Aorta (tissue), 5 donors: ENCODE results near the gene CNTRL. TPM values are rescaled to one million over a fixed set of nuclear protein-coding genes. Genes with fewer than 3 reads are reported as not detected.
"Not testable (repeated sequence)": the region's sequence is repeated elsewhere in the genome, so short reads cannot be mapped to it uniquely, and the experiment has no call there.

Experiments
- ATAC-seq: fragments of 200-7000 bp; cut with Tn5 transposase; one replicate; pipeline ENCODE4 v1.9.1; 2022; ENCODE audit warnings: moderate library complexity; ENCODE audit not compliant: low FRiP score
- DNase-seq, 2 donors: peaks; one replicate each; pipeline ENCODE4 v3.0.0-alpha.2; 2020
- H3K27ac ChIP-seq, 2 donors: one replicate each; pipeline ENCODE4 v1.5.1; 2013; ENCODE audit warnings: low read length in 2 of 2, mild to moderate bottlenecking in 2 of 2, moderate library complexity in 2 of 2, control low read depth in 1 of 2, inconsistent platforms in 1 of 2, low read depth in 1 of 2
- H3K27me3 ChIP-seq, 2 donors: one replicate each; pipeline ENCODE4 v1.6.1; 2013; ENCODE audit warnings: control low read depth in 1 of 2, low read length in 1 of 2, mild to moderate bottlenecking in 1 of 2, moderate library complexity in 1 of 2; ENCODE audit not compliant: insufficient read depth in 2 of 2, control insufficient read depth in 1 of 2
- H3K36me3 ChIP-seq, 2 donors: one replicate each; pipeline ENCODE4 v1.6.1; 2013; ENCODE audit warnings: control low read depth in 1 of 2, low read length in 1 of 2, mild to moderate bottlenecking in 1 of 2; ENCODE audit not compliant: insufficient read depth in 2 of 2, control insufficient read depth in 1 of 2
- H3K4me1 ChIP-seq, 2 donors: one replicate each; pipeline ENCODE4 v1.6.1; 2013; ENCODE audit warnings: low read length in 2 of 2, control low read depth in 1 of 2, mild to moderate bottlenecking in 1 of 2, moderate library complexity in 1 of 2; ENCODE audit not compliant: insufficient read depth in 2 of 2, control insufficient read depth in 1 of 2
- H3K4me3 ChIP-seq, 2 donors: one replicate each; pipeline ENCODE4 v1.5.1; 2013; ENCODE audit warnings: low read length in 2 of 2, control low read depth in 1 of 2, mild to moderate bottlenecking in 1 of 2
- H3K9me3 ChIP-seq: one replicate; pipeline ENCODE4 v1.6.1; 2013; ENCODE audit warnings: mild to moderate bottlenecking, low read length; ENCODE audit not compliant: control insufficient read depth
- WGBS, 2 donors: extraction: QIAGEN DNeasy Blood & Tissue Kit; methylation state at CpG; one replicate each; pipeline ENCODE4 v1.1.7; 2013; 5-methylcytosine and 5-hydroxymethylcytosine counted together
- intact Hi-C, 2 donors: fragments of 100-400 bp; cut with DNase I; formaldehyde crosslinking; loops; one replicate each; pipeline versions ENCODE4 v1.14.2 to v1.15.0; 2022
- polyA plus RNA-seq, 2 donors: library from polyadenylated mRNA; stranded (reverse); fragments of 200-250 nt; gene quantifications; one replicate each; pipeline ENCODE4 v1.2.3, GENCODE V29; 2013
- total RNA-seq, 2 donors: library from RNA; stranded (reverse); fragmentation: NEBNext Ultra II Directional; extraction: Animal tissue kit (Norgen Biotek cat#: 25700); gene quantifications; one replicate each; pipeline ENCODE4 v1.2.1, GENCODE V29; 2021
- donor health status: healthy with polysubstance abuse.
- donor health status: Bipolar disorder and iron deficiency.
- donor health status: DM: no; HTN: no; CAD: no.
- donor health status: DM: no; HTN: no; CAD: no.
- donor health status: DM: yes; HTN: yes; CAD: no.

CNTRL gene
- total and polyA plus RNA-seq, 4 donors, result 9.0 to 25.8 (median 14.7) TPM

DNA sequence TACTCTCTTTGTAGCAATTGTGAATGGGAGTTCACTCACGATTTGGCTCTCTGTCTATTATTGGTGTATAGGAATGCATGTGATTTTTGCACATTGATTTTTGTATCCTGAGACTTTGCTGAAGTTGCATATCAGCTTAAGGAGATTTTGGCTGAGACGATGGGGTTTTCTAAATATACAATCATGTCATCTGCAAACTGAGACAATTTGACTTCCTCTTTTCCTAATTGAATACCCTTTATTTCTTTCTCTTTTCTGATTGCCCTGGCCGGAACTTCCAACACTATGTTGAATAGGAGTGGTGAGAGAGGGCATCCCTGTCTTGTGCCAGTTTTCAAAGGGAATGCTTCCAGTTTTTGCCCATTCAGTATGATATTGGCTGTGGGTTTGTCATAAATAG lies 54.6 kb downstream of the CNTRL start:
- intact Hi-C loops, H3K27ac ChIP-seq, H3K9me3 ChIP-seq, H3K36me3 ChIP-seq, H3K4me1 ChIP-seq, ATAC-seq, DNase-seq, H3K27me3 ChIP-seq, H3K4me3 ChIP-seq: not testable (repeated sequence)
- WGBS, 2 donors, result 88 to 92% methylated on average over 3 of the region's 3 CpGs

DNA sequence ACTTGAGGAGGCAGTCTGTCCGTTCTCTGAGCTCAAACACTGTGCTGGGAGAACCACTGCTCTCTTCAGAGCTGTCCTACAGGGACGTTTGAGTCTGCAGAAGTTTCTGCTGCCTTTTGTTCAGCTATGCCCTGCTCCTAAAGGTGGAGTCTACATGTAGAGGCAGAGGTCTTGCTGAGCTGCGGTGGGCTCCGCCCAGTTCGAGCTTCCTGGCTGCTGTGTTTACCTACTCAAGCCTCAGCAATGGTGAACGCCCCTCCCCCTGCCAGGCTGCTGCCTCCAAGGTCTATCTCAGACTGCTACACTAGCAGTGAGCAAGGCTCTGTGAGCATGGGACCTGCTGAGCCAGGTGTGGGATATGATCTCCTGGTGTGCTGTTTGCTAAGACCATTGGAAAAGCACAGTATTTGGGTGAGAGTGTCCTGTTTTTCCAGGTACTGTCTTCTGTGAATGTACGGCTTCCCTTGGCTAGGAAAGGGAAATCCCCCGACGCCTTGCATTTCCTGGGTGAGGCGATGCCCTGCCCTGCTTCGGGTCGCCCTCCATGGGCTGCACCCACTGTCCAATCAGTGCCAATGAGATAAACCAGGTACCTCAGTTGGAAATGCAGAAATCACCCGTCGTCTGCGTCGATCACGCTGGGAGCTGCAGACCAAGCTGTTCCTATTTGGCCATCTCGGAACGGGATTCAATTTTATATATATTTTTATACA lies 58.5 kb downstream of the CNTRL start:
- peaks cover 0 to 2% of the 10 kb centered on the region in 2 donors for H3K36me3 ChIP-seq
- WGBS, 2 donors, result 85 to 87% methylated on average over 19 of the region's 19 CpGs
- no peak overlapping the region for H3K4me3 ChIP-seq
- H3K27ac ChIP-seq, result no peak overlapping the region
- no peak for ATAC-seq
- H3K9me3 ChIP-seq, result no peaks in the 10 kb centered on the region
- no peaks in the 10 kb centered on the region for H3K4me1 ChIP-seq
- intact Hi-C loops, result no loop called here
- H3K27me3 ChIP-seq, result no peaks in the 10 kb centered on the region
- peak; percentile 52 to 54 for DNase-seq

DNA sequence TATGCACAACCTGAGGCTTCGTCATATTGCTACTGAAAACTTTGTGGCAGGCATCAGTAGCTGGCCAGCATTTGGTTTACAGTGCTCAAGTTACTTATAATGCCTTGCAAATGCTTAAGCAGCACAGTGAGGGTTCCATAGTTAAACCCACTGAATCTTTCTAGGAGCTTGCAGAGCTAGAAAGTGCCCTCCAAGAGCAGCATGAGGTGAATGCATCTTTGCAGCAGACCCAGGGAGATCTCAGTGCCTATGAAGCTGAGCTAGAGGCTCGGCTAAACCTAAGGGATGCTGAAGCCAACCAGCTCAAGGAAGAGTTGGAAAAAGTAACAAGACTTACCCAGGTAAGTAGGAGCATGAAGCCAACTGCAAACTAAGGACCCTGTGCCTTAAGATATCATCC lies 60.9 kb downstream of the CNTRL start:
- H3K27me3 ChIP-seq, result no peaks in the 10 kb centered on the region
- no peaks in the 10 kb centered on the region for H3K9me3 ChIP-seq
- intact Hi-C loops, result no loop called here
- H3K4me3 ChIP-seq, result no peak overlapping the region
- H3K4me1 ChIP-seq, result no peaks in the 10 kb centered on the region
- H3K36me3 ChIP-seq, result peaks cover 0 to 4% of the 10 kb centered on the region in 2 donors
- no peak overlapping the region for H3K27ac ChIP-seq
- ATAC-seq (no peak), DNase-seq (no peak)
- WGBS, 2 donors, result 91 to 92% methylated on average over 2 of the region's 2 CpGs

DNA sequence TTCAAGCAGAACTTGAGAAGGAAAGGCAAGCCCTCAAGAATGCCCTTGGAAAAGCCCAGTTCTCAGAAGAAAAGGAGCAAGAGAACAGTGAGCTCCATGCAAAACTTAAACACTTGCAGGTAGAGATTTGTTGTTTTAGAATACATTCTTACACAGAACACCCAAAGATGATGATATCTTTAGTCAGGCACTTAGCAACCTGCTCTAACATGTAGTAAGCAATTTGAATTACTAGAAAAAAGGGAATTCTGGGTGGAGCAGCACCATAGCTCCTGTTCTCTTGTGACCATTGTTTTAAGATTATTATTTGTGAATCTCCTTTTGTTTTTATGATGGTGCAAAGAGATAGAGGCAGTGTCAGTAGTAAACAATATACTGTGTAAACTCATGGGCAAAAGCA lies 63.8 kb downstream of the CNTRL start:
- Histone ChIP-seq H3K4me3 (no peak overlapping the region), H3K4me1 (no peaks in the 10 kb centered on the region), H3K9me3 (no peaks in the 10 kb centered on the region), H3K27ac (no peak overlapping the region), H3K27me3 (no peaks in the 10 kb centered on the region), H3K36me3 (peaks cover 4 to 10% of the 10 kb centered on the region in 2 donors)
- intact Hi-C loops, result no loop called here
- ATAC-seq, result no peak
- no peak for DNase-seq

DNA sequence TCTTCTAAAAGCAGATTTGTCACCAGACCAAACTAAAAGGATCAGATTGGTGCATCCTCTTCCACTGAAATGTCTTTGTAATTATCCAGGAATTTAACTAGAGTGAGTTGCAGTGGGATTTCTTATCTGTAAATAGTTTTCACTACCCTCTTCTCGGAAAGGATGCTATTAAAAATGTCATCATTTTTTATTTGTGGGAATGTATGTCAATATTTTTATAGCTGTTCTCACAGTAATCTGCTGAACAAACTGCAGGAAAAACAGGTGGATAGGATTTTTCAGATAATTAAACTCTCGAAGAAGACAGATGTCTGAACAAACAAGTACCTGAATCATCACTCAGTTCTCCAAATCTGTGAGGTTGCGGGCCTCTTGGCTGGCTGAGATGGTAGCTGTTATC lies 64.2 kb downstream of the CNTRL start:
- intact Hi-C loops, result no loop called here
- Histone ChIP-seq H3K36me3 (peaks cover 4 to 12% of the 10 kb centered on the region in 2 donors), H3K27ac (no peak overlapping the region), H3K4me3 (no peak overlapping the region), H3K27me3 (no peaks in the 10 kb centered on the region), H3K9me3 (no peaks in the 10 kb centered on the region), H3K4me1 (no peaks in the 10 kb centered on the region)
- no peak for DNase-seq
- WGBS, 2 donors, result 71 to 73% methylated on average over 3 of the region's 3 CpGs
- ATAC-seq, result no peak

DNA sequence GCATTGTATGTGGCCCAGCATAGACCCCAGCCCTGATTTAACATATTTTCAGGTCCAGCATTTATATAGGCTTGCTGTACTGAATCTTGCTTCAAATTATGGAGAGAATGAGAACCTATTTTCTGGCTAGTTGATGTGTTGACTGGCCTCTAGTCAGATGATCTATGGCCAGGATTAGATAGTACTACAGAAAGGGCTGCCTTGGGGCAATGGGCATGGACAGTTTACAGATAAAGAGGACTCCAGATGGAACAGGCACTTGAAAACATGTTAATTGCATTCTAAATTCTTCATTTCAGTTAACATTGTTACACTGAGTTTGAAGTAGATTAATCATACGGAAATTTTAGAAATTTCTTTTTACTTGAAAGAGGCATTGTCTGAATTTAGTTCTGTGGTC lies 65.4 kb downstream of the CNTRL start:
- no peak for ATAC-seq
- Histone ChIP-seq H3K36me3 (peaks cover 9 to 12% of the 10 kb centered on the region in 2 donors), H3K4me1 (no peaks in the 10 kb centered on the region), H3K27me3 (no peaks in the 10 kb centered on the region), H3K9me3 (no peaks in the 10 kb centered on the region), H3K27ac (no peak overlapping the region), H3K4me3 (no peak overlapping the region)
- intact Hi-C loops, result no loop called here
- DNase-seq, result no peak
- WGBS, 2 donors, result 94 to 96% methylated on average over 1 of the region's 1 CpG

DNA sequence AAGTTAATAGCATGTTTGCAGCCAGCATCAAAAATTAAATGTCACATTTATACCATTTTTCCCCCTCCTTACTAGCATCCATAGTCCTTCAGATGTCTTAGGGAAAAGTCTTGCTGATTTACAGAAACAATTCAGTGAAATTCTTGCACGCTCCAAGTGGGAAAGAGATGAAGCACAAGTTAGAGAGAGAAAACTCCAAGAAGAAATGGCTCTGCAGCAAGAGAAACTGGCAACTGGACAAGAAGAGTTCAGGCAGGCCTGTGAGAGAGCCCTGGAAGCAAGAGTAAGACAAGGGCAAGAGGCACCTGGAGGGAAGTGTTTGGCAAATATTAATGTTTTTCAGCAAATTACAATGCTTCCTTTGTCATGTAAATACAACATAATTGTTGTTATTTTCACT lies 66.6 kb downstream of the CNTRL start:
- intact Hi-C loops, result no loop called here
- Histone ChIP-seq H3K4me1 (no peaks in the 10 kb centered on the region), H3K36me3 (peaks cover 9 to 13% of the 10 kb centered on the region in 2 donors), H3K4me3 (no peak overlapping the region), H3K27me3 (no peaks in the 10 kb centered on the region), H3K9me3 (no peaks in the 10 kb centered on the region), H3K27ac (no peak overlapping the region)
- DNase-seq, result no peak
- WGBS, 2 donors, result 91 to 93% methylated on average over 1 of the region's 1 CpG
- ATAC-seq, result no peak

DNA sequence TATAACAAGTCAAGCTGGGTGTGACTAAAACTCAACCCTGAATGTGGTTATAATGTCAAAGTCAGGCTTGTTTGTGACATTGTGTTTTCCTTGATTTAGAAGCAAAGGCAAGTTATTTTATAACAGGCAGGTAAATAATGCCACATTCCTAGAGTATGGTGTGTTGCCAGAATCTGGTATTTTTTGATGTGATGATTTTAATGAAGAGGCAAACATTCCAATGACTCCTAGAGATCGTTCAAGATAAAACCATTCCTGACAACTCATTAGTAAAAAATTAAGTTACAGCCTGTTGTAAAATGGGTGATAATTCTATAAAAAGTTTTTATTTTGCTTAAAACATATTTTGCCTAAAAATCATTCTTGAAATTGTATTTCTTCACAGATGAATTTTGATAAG lies 67.0 kb downstream of the CNTRL start:
- H3K4me3 ChIP-seq, result no peak overlapping the region
- no peak for ATAC-seq
- intact Hi-C loops, result no loop called here
- no peaks in the 10 kb centered on the region for H3K27me3 ChIP-seq
- H3K27ac ChIP-seq, result no peak overlapping the region
- WGBS, 2 donors, result 80 to 84% methylated on average over 1 of the region's 1 CpG
- no peaks in the 10 kb centered on the region for H3K9me3 ChIP-seq
- peaks cover 9 to 16% of the 10 kb centered on the region in 2 donors for H3K36me3 ChIP-seq
- no peaks in the 10 kb centered on the region for H3K4me1 ChIP-seq
- DNase-seq, result no peak

DNA sequence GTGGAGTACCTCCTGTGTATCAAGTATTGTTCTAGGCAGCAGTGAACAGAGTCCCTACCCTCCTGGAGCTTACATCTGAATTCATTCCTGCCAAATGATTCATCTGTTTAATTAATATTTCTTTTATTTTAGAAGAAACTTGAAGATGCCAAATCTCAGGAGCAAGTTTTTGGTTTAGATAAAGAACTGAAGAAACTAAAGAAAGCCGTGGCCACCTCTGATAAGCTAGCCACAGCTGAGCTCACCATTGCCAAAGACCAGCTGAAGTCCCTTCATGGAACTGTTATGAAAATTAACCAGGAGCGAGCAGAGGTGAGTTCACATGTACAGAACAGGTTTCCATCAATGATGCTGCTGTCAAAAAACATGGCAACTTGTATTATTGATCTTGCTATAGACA lies 69.0 kb downstream of the CNTRL start:
- no peaks in the 10 kb centered on the region for H3K4me1 ChIP-seq
- H3K27me3 ChIP-seq, result no peaks in the 10 kb centered on the region
- H3K27ac ChIP-seq, result no peak overlapping the region
- ATAC-seq (no peak), DNase-seq (no peak)
- H3K9me3 ChIP-seq, result no peaks in the 10 kb centered on the region
- no peak overlapping the region for H3K4me3 ChIP-seq
- intact Hi-C loops, result no loop called here
- 95 to 96% methylated on average over 2 of the region's 2 CpGs for WGBS, 2 donors
- peaks cover 13 to 18% of the 10 kb centered on the region in 2 donors for H3K36me3 ChIP-seq
